CD4-positive, alpha-beta T cell treated with Interleukin-17A for 1 hour (primary cell): Measurements from ENCODE around the gene GLIPR1.
"Not testable (repeated sequence)": the region's sequence is repeated elsewhere in the genome, so short reads cannot be mapped to it uniquely, and the experiment has no call there.

Experiments used
- DNase-seq: peaks from one replicate; pipeline ENCODE4 v3.0.0-alpha.2; 2020

Gene GLIPR1

DNA sequence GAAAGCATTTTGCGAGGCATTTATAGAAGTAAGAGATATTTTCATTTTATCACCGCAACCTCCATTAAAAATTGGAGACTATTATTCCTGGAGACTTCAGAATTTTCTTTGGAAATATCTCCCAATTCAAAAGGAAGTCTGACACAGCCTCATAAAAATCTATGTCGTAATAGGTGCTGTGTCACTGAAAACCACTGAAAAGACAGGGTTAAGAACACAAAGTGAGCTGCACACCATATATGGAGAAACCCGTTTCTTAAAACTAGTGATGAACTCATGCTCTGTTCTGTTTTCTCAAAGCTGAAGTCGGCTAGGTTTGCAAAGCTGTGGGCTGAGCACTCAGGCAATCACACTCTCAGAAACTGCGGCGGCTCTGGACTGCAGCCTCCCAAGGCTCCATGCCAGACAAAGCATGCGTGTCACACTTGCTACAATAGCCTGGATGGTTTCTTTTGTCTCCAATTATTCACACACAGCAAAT lies at the start of gene GLIPR1:
TSS of gene GLIPR1 (plus strand) at position 287 of the 481 bp plus-strand sequence. CDS start at position 413, 126 bp downstream.
- peak; percentile 91 for DNase-seq

DNA sequence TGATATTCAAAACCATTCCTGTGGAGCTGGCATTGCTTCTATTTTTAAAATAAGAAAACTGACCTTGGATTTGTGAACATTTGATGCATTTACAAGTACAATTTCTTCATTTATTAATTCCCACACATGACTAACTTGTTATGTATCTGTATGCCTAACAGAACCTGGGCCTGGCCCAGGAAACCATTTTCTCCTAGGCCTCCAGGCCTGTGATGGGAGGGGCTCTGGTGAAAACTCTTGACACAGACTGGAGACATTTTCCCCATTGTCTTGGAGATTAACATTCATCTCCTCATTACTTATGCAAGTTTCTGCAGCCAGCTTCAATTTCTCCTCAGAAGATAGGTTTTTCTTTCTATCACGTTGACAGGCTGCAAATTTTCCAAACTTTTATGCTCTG lies 47.6 kb upstream of the GLIPR1 start:
- no peak for DNase-seq

DNA sequence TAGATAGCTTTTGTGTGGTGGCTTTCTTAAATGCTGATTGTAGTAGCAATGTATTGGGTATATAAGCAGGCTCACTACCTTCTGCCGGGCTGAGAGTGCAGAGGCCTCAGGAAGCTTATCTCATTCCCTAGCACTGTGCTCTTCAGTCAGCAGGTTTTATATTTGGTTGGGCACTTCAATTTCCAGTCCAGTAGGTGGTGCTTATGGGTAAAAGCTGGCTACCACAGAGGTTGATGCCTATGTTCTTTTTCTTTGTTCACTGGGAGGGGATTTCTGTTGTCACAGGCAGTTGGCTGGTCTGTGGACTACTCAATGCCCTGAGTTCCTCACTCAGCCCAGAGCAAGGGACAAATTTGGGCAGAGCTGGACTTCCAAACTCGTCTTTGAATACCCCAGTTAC lies 43.0 kb upstream of the GLIPR1 start:
- DNase-seq = peak; percentile 71

DNA sequence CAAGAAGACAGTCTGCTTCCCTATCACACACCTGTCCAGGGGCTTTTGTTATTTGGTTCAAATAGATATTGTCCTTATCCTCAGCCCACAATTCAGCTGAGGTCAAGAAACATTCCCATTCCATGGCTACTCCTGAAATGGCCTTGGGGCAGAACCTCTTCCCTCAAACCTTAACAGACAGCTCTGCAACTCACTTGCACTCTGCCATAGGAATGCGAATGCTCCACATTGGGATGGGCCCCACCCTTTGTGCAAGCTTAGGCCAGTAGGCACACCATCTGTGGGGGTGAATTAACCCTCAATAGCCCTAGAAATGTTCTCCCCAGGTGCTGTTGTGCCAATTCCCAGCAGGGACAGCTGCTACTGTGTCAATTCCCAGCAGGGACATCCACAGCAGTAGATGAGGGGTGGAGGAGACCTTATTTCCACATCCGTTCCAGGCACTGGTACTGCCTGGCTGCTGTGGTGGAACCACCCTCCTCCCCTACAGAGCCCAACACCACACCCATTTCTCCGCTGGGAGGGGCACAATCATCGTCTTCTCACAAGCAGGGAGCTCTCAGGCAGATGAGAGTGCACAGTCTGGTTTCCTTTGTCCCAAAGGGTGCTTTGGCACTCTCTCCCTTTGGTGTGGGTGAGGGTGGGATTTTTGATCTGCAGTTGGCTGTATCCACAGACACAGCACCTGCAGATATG lies 42.3 kb upstream of the GLIPR1 start:
- peak; percentile 33 for DNase-seq

DNA sequence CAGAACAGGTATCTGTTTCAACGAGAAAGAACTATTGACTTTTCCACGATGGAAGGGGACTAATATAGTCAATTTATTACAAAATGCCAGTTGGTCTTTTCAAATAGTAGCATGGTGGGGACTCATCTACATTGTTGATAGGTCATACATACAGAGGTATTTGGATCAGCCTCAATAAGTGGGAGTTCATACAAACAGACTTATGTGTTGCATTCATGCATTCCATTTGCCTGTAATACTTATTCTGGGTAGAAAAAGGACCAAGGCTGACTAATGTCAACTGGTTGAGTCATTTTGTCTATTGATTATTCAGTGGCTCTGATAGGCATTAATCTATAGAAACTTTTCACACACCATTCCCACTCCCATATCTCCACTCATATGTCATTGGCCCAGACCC lies 41.5 kb upstream of the GLIPR1 start:
- DNase-seq = no peak

DNA sequence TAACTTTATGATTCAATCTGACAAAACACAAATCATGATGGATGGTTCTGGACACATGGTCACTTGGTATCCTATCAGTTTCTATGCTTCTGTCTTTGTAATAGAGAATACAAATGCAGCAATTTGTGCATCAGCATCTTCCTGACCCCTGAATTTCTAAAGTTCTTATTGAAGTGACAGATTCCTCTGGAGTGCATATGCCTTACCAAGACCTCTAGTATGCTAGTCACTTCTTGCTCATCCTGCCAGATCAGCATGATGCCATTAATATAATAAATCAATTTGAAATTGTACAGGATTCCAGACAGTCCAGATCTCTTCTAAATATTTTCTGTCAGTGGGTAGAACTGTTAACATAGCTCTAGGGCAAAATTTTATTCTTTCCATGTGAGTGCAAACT lies 40.6 kb upstream of the GLIPR1 start:
- no peak for DNase-seq

DNA sequence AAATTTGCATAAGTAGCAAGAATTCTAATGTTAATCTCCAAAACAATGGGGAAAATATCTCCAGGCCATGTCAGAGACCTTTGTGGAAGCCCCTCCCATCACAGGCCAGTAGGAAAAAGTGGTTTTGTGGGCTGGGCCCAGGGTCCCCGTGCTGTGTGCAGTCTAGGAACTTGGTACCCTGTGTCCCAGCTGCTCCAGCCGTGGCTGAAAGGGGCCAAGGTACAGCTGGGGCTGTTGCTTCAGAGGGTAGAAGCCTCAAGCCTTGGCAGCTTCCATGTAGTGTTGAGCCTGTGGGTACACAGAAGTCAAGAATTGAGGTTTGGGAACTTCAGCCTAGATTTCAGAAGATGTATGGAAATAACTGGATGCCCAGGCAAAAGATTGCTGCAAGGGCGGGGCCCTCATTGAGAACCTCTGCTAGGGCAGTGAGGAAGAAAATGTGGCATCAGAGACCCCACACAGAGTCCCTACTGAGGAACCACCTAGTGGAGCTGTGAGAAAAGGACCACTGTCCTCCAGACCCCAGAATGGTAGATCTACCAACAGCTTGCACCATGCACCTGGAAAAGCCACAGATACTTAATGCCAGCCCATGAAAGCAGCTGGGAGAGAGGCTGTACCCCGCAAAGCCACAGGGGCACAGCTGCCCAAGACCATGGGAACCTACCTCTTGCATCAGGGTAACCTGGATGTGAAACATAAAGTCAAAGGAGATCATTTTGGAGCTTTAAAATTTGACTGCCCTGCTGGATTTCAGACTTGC lies 38.7 kb upstream of the GLIPR1 start:
- not testable (repeated sequence) for DNase-seq

DNA sequence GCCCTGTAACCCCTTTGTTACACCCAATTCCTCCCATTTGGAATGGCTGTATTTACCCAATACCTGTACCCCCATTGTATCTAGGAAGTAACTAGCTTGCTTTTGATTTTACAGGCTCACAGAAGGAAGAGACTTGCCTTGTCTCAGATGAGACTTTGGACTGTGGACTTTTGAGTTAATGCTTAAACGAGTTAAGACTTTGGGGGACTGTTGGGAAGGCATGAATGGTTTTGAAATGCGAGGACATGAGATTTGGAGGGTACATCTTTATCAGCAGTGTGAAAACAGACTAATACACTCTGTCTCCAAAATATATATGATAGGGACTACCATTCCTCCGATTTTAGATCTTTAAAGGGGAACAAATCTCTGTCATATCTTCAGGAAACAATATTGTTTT lies 38.1 kb upstream of the GLIPR1 start:
- DNase-seq = not testable (repeated sequence)

DNA sequence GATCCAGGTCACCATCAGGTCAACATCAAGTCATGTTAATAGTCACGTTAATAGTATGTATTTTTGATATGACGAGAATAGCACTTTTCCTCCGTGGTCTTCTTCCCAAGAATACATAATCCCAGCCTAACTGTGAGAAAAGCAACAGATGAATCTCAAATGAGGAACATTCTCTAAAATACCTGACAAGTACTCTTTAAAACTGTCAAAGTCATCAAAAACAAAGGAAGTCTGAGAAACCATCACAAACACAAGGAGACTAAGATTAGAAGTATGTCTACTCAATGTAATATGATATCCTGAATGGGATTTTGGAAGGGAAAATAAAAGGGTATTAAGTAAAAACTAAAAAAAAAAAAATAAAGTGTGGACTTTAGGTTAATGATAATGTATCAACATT lies 36.8 kb upstream of the GLIPR1 start:
- DNase-seq = no peak

DNA sequence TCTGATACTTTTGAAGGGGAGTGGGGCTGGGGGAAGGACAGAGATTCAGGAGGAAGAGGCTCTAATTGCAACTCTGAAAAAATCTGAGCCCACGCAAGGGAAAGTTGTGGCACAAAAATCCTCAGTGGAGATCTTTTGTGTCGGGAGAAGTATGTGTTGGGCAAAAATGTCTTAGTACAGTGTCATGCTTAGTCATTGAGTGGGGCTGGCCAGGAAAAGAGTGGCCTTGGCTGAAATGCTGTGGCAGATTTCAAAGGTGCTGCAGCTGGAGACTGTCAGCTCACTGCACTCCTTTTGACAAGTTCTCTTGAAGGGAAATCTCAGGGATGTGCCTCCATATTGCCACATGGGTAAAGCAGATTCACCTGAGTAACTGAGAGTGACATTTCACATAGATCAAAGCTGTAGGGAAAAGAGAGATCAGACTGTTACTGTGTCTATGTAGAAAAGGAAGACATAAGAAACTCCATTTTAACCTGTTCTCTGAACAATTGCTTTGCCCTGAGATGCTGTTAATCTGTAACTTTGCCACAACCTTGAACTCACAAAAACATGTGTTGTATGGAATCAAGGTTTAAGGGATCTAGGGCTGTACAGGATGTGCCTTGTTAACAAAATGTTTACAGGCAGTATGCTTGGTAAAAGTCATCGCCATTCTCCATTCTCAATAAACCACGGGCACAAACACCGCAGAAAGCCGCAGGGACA lies 36.0 kb upstream of the GLIPR1 start:
- DNase-seq = no peak

DNA sequence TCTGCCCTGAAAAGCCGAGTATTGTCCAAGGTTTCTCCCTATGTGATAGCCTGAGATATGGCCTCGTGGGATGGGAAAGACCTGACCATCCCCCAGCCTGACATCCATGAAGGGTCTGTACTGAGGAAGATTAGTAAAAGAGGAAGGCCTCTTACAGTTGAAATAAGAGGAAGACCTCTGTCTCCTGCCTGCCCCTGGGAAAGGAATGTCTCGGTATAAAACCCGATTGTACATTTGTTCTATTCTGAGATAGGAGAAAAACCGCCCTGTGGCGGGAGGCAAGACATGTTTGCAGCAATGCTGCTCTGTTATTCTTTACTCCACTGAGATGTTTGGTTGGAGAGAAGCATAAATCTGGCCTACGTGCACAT lies 35.4 kb upstream of the GLIPR1 start:
- not testable (repeated sequence) for DNase-seq

DNA sequence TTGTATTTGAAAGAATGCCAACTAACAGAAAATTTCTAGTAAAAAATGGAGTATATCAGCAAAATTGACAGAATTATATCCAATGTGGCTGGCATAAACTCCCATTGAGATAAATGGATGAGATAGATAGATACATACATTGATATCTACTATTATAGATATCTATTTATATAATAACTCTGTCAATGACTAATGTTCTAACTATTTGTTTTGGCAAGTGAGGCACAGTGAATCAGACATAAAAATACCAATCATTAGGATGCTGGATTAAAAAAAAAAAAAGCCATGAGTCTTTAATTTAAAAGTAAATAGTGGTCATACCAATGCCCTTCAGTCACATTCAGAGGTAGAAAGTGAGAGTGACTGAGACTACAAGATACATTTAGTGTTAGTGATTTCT lies 33.7 kb upstream of the GLIPR1 start:
- DNase-seq = no peak

DNA sequence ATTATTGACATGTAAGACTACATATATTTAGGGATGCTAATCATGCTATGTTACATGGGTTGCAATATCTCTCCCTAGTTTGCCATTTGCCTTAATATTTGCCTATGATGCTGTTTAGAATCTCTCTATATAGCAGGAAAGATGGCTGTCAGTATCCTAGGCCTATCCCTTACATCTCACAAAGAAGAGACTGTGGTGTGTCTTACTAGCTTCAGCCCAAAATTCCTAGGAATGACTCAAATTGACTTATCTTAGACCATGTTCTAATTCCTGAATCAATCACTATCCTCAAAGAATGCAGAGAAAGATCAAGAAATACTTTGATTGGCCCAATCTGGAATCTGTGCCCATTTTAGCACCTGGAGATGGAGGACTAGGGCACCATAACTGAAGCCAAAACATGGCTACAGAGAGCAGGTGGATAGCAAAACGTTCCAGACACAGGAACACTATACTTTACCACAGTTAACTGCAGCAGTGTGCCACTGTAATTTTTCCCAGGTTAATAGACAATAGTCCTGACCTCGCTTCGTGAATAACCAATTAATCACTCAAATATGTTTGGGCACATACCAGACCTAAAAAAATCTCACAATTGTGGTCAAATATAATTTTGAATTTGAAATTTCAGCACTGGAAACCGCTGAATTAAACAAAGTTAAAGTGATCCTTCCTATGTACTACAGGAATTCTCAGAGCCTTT lies 32.7 kb upstream of the GLIPR1 start:
- no peak for DNase-seq

DNA sequence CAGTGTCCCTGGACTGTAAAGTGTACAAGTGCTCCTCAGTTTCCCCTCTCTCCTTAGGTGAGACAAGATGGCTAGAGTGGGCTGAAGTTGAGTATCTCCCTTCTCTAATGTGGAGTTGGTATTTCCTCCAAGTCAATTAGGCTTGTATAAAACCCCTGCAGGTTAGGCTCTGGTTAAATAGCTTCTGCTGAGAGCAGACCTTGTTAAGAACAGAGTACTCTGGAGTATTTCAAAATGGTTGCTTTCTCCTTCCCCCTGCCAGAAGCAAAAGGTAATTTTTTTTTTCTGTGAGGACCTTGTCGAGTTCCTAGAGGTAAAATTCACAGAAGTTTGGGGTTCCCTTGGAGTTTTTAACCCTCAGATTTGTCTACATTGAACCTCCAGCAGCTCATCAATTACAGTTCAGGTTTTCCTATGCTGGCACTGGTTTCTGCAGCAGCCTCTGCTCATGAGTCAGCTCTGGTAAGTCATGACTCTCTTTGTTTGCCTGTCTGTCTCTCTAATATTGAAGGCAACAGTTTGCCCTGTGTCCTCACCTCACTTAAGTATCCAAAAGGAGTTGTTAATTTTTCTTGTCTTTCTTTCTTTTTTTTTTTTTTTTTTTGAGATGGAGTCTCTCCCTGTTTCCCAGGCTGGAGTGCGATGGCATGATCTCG lies 27.8 kb upstream of the GLIPR1 start:
- no peak for DNase-seq

DNA sequence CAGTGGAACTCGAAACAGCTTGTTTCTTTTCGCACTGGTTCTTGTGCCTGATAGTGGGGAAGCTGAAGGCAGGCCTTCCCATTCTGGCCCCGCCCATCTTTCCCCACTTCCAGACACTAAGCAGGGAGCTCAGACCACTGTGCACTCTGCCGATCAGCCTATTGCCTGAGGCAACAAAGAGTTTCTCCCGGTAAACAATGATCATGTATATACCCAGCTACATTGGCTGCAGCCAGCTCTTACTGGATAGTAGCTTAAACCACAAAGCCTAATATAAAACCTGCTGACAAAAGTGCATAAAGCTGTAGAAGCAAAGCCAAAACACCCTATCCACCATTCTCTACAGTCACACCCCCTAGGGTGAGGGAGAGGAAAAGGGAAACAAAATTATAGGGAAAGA lies 24.7 kb upstream of the GLIPR1 start:
- no peak for DNase-seq

DNA sequence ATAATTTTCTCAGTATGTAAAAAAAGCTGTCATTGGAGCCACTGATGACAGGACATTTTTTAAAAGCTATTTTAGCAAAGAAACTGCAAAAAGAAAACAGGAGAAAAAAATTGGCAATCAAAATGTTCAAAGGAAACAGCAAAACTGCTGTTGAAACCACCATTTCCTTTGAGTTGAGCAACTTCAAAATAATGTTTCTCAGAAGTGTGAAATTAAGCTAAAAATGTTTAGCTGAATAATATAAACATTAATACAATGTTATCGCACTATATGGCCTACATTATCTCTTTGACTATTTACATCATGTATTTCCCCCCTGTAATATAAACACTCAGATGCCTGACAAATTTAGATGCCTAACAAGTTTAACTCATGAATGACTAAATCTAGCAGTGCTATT lies 23.4 kb upstream of the GLIPR1 start:
- peak; percentile 39 for DNase-seq

DNA sequence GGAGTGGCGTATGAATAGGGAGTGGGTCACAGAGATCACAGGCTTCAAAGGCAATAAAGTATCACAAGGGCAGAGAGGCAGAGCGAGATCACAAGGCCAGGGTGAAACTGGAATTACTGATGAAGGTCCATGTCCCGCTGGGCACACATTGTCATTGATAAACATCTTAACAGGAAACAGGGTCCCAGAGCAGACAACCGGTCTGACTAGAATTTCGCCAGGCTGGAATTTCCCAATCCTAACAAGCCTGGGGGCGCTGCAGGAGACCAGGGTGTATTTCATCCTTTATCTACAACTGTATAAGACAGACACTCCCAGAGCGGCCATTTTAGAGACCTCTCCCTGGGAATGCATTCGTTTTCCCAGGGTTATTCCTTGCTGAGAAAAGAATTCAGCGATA lies 22.7 kb upstream of the GLIPR1 start:
- not testable (repeated sequence) for DNase-seq

DNA sequence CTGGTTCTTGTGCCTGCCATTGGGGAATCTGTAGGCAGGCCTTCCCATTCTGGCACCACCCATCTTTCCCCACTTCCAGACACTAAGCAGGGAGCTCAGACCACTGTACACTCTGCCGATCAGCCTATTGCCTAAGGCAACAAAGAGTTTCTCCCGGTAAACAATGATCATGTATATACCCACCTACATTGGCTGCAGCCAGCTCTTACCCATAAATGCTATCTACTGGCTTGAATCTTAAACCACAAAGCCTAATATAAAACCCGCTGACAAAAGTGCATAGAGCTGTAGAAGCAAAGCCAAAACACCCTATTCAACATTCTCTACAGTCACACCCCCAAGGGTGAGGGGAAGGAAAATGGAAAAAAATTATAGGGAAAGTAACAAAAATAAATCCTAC lies 20.8 kb upstream of the GLIPR1 start:
- no peak for DNase-seq

DNA sequence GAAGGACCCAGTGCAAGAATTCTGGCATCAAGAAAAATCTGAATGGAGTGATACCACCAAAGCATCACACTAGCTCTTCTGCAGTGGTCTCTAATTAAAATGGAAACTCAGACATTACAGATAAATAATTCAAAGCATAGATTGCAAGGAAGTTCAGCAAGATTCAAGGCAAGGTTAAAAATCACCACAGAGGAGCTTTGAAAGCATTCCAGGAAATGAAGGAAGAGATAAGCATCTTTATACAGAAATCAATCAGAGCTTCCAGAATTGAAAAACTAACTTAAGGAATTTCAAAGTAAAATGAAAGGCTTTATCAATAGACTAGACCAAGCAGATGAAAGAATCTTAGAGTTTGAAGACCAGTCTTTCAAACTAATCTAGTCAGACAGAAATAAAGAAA lies 20.4 kb upstream of the GLIPR1 start:
- DNase-seq = no peak

DNA sequence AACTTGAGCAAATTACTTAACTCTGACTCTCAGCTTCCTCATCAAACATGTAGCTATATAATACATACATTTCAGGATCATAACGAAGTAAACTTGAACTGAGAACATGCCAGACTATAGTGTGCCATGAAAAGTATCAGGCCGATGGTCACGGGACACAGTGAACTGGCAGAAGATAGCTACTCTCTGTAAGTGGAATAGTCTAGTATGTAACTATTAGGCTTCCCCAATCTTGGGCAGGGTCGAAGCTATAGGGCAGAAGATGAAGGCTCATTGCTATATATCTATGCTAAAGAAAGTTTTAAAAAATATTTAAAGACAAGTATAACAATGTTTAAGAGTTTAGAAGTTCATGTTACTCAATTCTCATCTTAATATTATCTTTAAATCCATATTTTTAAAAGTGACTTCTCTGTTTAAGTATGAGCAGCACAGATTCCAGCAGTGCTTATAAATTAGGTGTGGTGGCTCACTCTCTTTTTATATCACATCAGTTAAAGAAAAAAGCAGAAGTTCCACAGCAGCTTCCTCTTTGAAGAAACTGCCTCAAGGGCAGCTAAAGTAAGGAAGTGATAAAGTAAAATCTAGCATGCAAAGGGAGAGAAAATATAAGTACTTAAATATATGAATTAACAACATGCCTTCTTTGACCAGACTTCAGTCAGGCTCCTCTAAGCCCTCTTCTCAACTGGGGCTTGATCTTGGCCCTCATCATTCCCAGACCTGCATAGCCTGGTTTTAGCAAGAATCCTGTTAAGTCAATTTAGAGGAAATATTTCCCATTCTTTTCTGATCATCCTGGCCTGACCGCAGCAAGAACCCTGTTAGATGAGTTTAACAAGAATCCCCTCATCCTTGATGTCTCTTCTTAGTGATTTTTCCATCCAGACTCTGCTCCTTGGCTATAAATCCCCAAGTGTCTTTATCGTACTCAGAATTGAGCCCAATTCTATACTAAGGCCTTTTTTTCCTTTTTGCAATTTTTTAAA lies 8.4 kb upstream of the GLIPR1 start:
- DNase-seq = no peak

DNA sequence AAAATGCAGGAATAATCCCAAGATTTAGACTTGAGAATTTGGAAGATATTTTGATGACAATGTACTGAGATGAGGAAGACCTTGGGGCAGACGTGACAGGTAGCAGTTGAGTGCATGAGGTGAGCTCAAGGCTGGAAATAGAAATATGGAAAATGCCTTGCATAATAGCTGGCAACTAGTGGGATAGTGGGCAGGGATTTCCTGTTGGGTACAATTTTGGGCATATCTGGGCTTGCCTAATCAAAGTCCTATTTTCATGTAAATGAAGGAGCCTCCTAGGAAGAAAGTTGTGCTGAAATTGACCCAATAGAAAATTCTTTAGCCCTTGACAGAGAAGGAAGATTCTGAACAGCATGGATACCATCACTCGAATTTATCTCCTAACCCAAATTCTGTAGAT lies 6.4 kb upstream of the GLIPR1 start:
- no peak for DNase-seq
